Astrocyte (in vitro differentiated cells and primary cell): ENCODE measurements around the gene CPLX3.

Source experiments
- CTCF ChIP-seq: IDR thresholded peaks from 2 replicates; pipeline ENCODE4 v1.5.1; 2011; ENCODE audit warnings: low read depth, mild to moderate bottlenecking, inconsistent platforms, low read length, moderate library complexity; ENCODE audit not compliant: insufficient read depth
- EZH2 ChIP-seq: IDR thresholded peaks from 2 replicates; pipeline ENCODE4 v1.6.1; 2012; ENCODE audit warnings: mild to moderate bottlenecking, low read length, inconsistent platforms; ENCODE audit not compliant: insufficient read depth

DNA sequence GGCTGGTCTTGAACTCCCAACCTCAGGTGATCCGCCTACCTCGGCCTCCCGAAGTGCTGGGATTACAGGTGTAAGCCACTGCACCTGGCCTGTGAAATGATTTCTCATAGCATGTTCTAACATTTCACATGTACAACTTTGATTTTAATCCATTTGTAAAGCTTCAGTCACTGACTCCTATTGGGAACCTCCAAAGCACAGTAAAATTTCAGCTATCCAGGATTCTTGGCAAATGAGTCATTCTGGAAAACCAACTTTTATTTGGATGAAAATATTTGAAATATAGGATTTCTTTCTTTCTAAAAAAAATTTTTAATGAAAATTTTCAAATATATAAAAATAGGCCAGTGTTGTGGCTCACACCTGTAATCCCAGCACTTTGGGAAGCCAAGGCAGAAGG, 16.5 kb upstream of the CPLX3 start:
- TF ChIP-seq CTCF, result no peak
- TF ChIP-seq EZH2, result no peak
